Trophoblast cell (in vitro differentiated cells and primary cell): ENCODE data around the gene NIFK.
A peak's percentile ranks its signal among the peaks of the same experiment; 100 is the strongest.
"Not testable (repeated sequence)": the region's sequence is repeated elsewhere in the genome, so short reads cannot be mapped to it uniquely, and the experiment has no call there.

Experiments
- DNase-seq, 2 donors: peaks; one replicate each; pipeline ENCODE4 v3.0.0-alpha.2; 2016
- H2AFZ ChIP-seq: 2 replicates; pipeline ENCODE4 v1.6.1; 2013; ENCODE audit warnings: low read length, moderate library complexity, mild to moderate bottlenecking; ENCODE audit not compliant: insufficient read depth, poor library complexity
- H2AK5ac ChIP-seq: 2 replicates; pipeline ENCODE4 v1.6.1; 2013; ENCODE audit warnings: mild to moderate bottlenecking, low read length
- H2BK120ac ChIP-seq: 2 replicates; pipeline ENCODE4 v1.6.1; 2013; ENCODE audit warnings: low read length, mild to moderate bottlenecking, moderate library complexity; ENCODE audit not compliant: insufficient read depth, poor library complexity
- H2BK12ac ChIP-seq: 2 replicates; pipeline ENCODE4 v1.6.1; 2013; ENCODE audit warnings: mild to moderate bottlenecking, low read length, moderate library complexity
- H2BK5ac ChIP-seq: 2 replicates; pipeline ENCODE4 v1.6.1; 2013; ENCODE audit warnings: low read length, low read depth, moderate library complexity, mild to moderate bottlenecking; ENCODE audit not compliant: poor library complexity
- H3K14ac ChIP-seq: 2 replicates; pipeline ENCODE4 v1.6.1; 2013; ENCODE audit warnings: mild to moderate bottlenecking, low read length
- H3K18ac ChIP-seq: 2 replicates; pipeline ENCODE4 v1.6.1; 2013; ENCODE audit warnings: mild to moderate bottlenecking, low read length
- H3K23ac ChIP-seq: 2 replicates; pipeline ENCODE4 v1.6.1; 2013; ENCODE audit warnings: low read length
- H3K27ac ChIP-seq: 2 replicates; pipeline ENCODE4 v1.5.1; 2013; ENCODE audit warnings: low read depth, mild to moderate bottlenecking, inconsistent platforms, low read length, moderate library complexity
- H3K27me3 ChIP-seq: 2 replicates; pipeline ENCODE4 v1.6.1; 2013; ENCODE audit warnings: inconsistent platforms, mild to moderate bottlenecking, low read length, moderate library complexity; ENCODE audit not compliant: insufficient read depth
- H3K36me3 ChIP-seq, 2 experiments: 1 replicate in 1 of 2; 2 replicates in 1 of 2; pipeline ENCODE4 v1.6.1; 2013; ENCODE audit warnings: low read length in 2 of 2, mild to moderate bottlenecking in 2 of 2, moderate library complexity in 1 of 2; ENCODE audit not compliant: insufficient read depth in 2 of 2, control insufficient read depth in 1 of 2
- H3K4ac ChIP-seq: 2 replicates; pipeline ENCODE4 v1.6.1; 2013; ENCODE audit warnings: low read depth, mild to moderate bottlenecking, low read length, moderate library complexity
- H3K4me1 ChIP-seq, 2 experiments: 1 replicate in 1 of 2; 2 replicates in 1 of 2; pipeline ENCODE4 v1.6.1; 2013; ENCODE audit warnings: low read length in 2 of 2, mild to moderate bottlenecking in 2 of 2, moderate library complexity in 1 of 2; ENCODE audit not compliant: insufficient read depth in 2 of 2, control insufficient read depth in 1 of 2
- H3K4me2 ChIP-seq: 2 replicates; pipeline ENCODE4 v1.6.1; 2013; ENCODE audit warnings: inconsistent platforms, mild to moderate bottlenecking, low read length, moderate library complexity
- H3K4me3 ChIP-seq: 2 replicates; pipeline ENCODE4 v1.5.1; 2013; ENCODE audit warnings: mild to moderate bottlenecking, low read depth, low read length, inconsistent platforms
- H3K79me1 ChIP-seq: one replicate; pipeline ENCODE4 v1.6.1; 2013; ENCODE audit warnings: low read length
- H3K79me2 ChIP-seq: 2 replicates; pipeline ENCODE4 v1.6.1; 2013; ENCODE audit warnings: low read length, mild to moderate bottlenecking; ENCODE audit not compliant: control insufficient read depth, insufficient read depth, poor library complexity
- H3K9ac ChIP-seq: 2 replicates; pipeline ENCODE4 v1.6.1; 2013; ENCODE audit warnings: mild to moderate bottlenecking, low read length
- H3K9me3 ChIP-seq: 2 replicates; pipeline ENCODE4 v1.6.1; 2013; ENCODE audit warnings: low read depth, mild to moderate bottlenecking, control low read depth, inconsistent platforms, low read length; ENCODE audit not compliant: insufficient read depth
- H4K12ac ChIP-seq: 2 replicates; pipeline ENCODE4 v1.6.1; 2013; ENCODE audit warnings: low read depth, mild to moderate bottlenecking, low read length, moderate library complexity
- H4K8ac ChIP-seq: 2 replicates; pipeline ENCODE4 v1.6.1; 2013; ENCODE audit warnings: low read depth, mild to moderate bottlenecking, low read length, moderate library complexity
- H4K91ac ChIP-seq: one replicate; pipeline ENCODE4 v1.6.1; 2013; ENCODE audit warnings: low read depth, mild to moderate bottlenecking, low read length, moderate library complexity
- WGBS: extraction: QIAGEN DNeasy Blood & Tissue Kit; methylation state at CpG from one replicate; pipeline ENCODE4 v1.1.7; 2013; ENCODE audit warnings: missing lambda C conversion rate; ENCODE audit not compliant: insufficient read length, insufficient coverage; ENCODE audit errors: extremely low coverage; 5-methylcytosine and 5-hydroxymethylcytosine counted together

The NIFK gene

DNA sequence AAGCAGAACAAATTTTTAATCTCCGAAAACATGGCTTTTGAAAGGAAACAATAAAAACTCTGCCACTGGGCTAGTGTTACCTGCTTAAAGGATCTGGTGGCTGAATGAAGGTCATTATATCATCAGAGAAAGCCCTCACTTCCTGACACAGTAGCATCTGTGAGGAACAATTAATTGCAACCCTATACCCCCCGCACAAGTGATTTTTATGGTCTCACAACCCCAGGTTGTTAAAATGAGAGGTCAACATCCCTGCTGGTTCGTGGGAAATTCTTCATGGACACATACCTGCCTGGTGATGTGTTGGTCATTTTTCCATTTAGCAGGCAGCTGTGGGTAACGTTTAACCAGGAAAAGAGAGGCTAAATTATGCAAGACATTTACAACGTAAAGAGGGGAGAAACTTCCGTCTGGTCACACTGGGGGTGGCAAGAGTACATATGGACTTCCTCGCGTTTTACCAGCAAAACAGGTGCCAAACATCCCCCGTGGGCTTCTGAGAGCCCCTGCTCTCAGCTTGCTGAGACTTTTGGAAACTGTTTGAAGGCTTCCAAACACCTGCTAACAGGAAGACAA lies 29.2 kb downstream of the NIFK start:
- H3K4me1 ChIP-seq = no peaks in the 10 kb centered on the region
- no peaks in the 10 kb centered on the region for H3K36me3 ChIP-seq

DNA sequence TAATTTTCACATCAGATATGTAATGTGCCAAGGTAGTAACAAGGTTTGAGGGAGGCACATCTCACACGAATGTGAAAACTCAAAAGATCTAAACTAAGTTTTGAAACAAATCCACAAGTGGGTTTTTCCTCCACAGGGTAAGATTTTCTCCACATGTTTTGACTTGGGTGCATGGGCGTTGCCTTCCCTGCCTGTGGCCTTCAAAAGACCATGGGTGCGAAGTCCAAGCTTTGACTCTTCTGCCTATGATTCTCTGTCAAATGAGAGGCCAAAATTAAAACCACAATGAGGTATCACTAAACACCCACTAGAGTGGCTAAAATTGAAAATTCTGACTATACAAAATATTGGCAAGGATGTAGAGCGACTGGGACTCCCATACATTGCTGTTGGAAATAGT lies 30.7 kb downstream of the NIFK start:
- H2AFZ ChIP-seq = no peak overlapping the region
- H3K4ac ChIP-seq = no peak overlapping the region
- H3K79me1 ChIP-seq = no peaks in the 10 kb centered on the region
- H3K4me1 ChIP-seq = no peaks in the 10 kb centered on the region
- no peaks in the 10 kb centered on the region for H3K79me2 ChIP-seq
- WGBS = no CpG with 5 or more reads among the region's 4 CpGs
- no peak overlapping the region for H4K12ac ChIP-seq
- no peak overlapping the region for H2BK120ac ChIP-seq
- DNase-seq = no peak
- no peaks in the 10 kb centered on the region for H3K27me3 ChIP-seq
- no peak overlapping the region for H3K18ac ChIP-seq
- no peaks in the 10 kb centered on the region for H3K36me3 ChIP-seq
- H3K27ac ChIP-seq = no peak overlapping the region
- no peak overlapping the region for H4K91ac ChIP-seq
- H2BK12ac ChIP-seq = no peak overlapping the region
- no peak overlapping the region for H4K8ac ChIP-seq
- H3K9me3 ChIP-seq = no peaks in the 10 kb centered on the region
- no peak overlapping the region for H2BK5ac ChIP-seq
- H3K23ac ChIP-seq = no peak overlapping the region
- H3K4me2 ChIP-seq = no peak overlapping the region
- no peak overlapping the region for H2AK5ac ChIP-seq
- H3K4me3 ChIP-seq = no peak overlapping the region
- no peak overlapping the region for H3K14ac ChIP-seq
- no peak overlapping the region for H3K9ac ChIP-seq

More for the DNA sequence above, 29.2 kb downstream of the NIFK start:
- no peaks in the 10 kb centered on the region for H3K27me3 ChIP-seq
- no peak overlapping the region for H3K4me3 ChIP-seq
- H3K18ac ChIP-seq = no peak overlapping the region
- no peaks in the 10 kb centered on the region for H3K79me2 ChIP-seq
- H3K4ac ChIP-seq = no peak overlapping the region
- no peak overlapping the region for H4K91ac ChIP-seq
- no peak overlapping the region for H2BK120ac ChIP-seq
- no peak overlapping the region for H4K8ac ChIP-seq
- H4K12ac ChIP-seq = no peak overlapping the region
- no CpG with 5 or more reads among the region's 9 CpGs for WGBS
- no peak overlapping the region for H3K23ac ChIP-seq
- H3K27ac ChIP-seq = no peak overlapping the region
- no peak overlapping the region for H3K9ac ChIP-seq
- H2BK12ac ChIP-seq = no peak overlapping the region
- no peak overlapping the region for H3K14ac ChIP-seq
- H2BK5ac ChIP-seq = no peak overlapping the region
- no peak overlapping the region for H2AK5ac ChIP-seq
- H3K4me2 ChIP-seq = no peak overlapping the region
- no peaks in the 10 kb centered on the region for H3K9me3 ChIP-seq
- peak; percentile 27 to 61 for DNase-seq
- H2AFZ ChIP-seq = no peak overlapping the region
- H3K79me1 ChIP-seq = no peaks in the 10 kb centered on the region

DNA sequence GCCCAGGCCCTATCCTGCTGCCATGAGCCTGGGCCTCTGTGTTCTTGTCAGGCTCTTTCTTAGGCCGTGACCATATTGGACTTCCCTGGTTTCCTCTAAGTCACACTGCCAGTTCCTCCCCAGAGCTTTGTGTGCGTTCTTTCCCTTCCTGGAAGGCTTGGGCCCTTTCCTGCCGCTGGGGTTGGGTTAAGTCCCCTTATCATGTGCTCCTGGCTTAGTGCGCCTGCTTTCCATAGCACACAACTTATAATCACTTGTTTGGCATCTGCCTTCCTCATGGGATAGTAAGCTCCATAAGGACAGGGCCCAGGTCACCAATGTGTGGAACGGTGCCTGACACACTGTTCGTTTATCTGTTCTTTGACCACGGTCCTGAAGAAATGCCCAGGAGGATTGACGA lies 31.3 kb downstream of the NIFK start:
- H3K9me3 ChIP-seq = no peaks in the 10 kb centered on the region
- no peak overlapping the region for H3K4me2 ChIP-seq
- no peak overlapping the region for H3K9ac ChIP-seq
- H3K4me1 ChIP-seq = no peaks in the 10 kb centered on the region
- H4K12ac ChIP-seq = no peak overlapping the region
- H3K79me2 ChIP-seq = no peaks in the 10 kb centered on the region
- no peaks in the 10 kb centered on the region for H3K79me1 ChIP-seq
- no peak overlapping the region for H2BK12ac ChIP-seq
- H2AFZ ChIP-seq = no peak overlapping the region
- H3K14ac ChIP-seq = no peak overlapping the region
- no peak overlapping the region for H3K18ac ChIP-seq
- no peak overlapping the region for H3K23ac ChIP-seq
- H2BK5ac ChIP-seq = no peak overlapping the region
- DNase-seq = no peak
- no peak overlapping the region for H2BK120ac ChIP-seq
- H4K91ac ChIP-seq = no peak overlapping the region
- no CpG with 5 or more reads among the region's 8 CpGs for WGBS
- no peak overlapping the region for H3K4me3 ChIP-seq
- H3K27ac ChIP-seq = no peak overlapping the region
- no peaks in the 10 kb centered on the region for H3K36me3 ChIP-seq
- H3K4ac ChIP-seq = no peak overlapping the region
- no peaks in the 10 kb centered on the region for H3K27me3 ChIP-seq
- no peak overlapping the region for H4K8ac ChIP-seq
- H2AK5ac ChIP-seq = no peak overlapping the region

DNA sequence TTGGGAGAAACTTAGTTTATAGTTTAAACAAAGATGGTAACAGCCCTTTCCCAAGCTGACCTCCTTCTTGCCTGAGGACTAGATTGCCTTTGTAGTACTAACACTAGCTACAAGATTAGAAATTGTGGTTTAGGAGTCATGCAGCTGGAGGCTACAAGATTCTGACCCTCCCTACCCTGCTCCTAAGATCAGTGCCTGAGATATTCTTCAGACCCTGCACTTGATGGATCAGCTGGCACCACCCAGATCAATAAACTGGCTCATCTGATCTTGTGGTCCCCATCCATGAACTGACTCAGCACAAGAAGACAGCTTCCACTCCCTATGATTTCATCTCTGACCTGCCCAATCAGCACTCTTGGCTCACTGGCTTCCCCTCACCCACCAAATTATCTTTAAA lies 34.9 kb downstream of the NIFK start:
- not testable (repeated sequence) for H3K36me3 ChIP-seq, H3K9me3 ChIP-seq, H2BK12ac ChIP-seq, H3K79me2 ChIP-seq, H3K4me3 ChIP-seq, H3K23ac ChIP-seq, H3K27me3 ChIP-seq, DNase-seq, H2AFZ ChIP-seq, H3K18ac ChIP-seq, H3K14ac ChIP-seq, H2AK5ac ChIP-seq, H3K27ac ChIP-seq, H2BK120ac ChIP-seq, H2BK5ac ChIP-seq, H3K9ac ChIP-seq, H3K4me2 ChIP-seq, H3K4ac ChIP-seq, H4K8ac ChIP-seq, H4K12ac ChIP-seq, H3K79me1 ChIP-seq, H4K91ac ChIP-seq
- H3K4me1 ChIP-seq = peaks cover 8 to 13% of the 10 kb centered on the region in 2 experiments
